OCI-LY1 (cell line): ENCODE results near the gene ORM2.

Source experiments
- CTCF ChIP-seq: fragments of 200-600 bp; sonication (generic), shearing (Covaris generic); IDR thresholded peaks from 2 replicates; pipeline ENCODE4 v1.5.1; 2017; ENCODE audit warnings: mild to moderate bottlenecking, antibody characterized with exemption, low read length, moderate library complexity, mixed read lengths
- EZH2 ChIP-seq: fragments of 200-600 bp; sonication (generic), shearing (Covaris generic); IDR thresholded peaks from 2 replicates; pipeline ENCODE4 v1.8.0; 2017; ENCODE audit warnings: borderline replicate concordance, mixed run types, mild to moderate bottlenecking, antibody characterized with exemption, low read length, moderate library complexity, mixed read lengths

GRCh38 chr9:114303977-114304376 is 25.7 kb upstream of the ORM2 start:
- TF ChIP-seq CTCF (no peak), EZH2 (no peak)
